H1 (cell line): ENCODE measurements around the gene ADCYAP1. TPM values are rescaled to one million over a fixed set of nuclear protein-coding genes. Genes with fewer than 3 reads are reported as not detected.

ENCODE experiments used
- CTCF ChIA-PET: fragments of 300-600 bp; sonication (Branson Sonifier 250); formaldehyde crosslinking; loops from one replicate; lab custom pipeline; 2021; ENCODE audit not compliant: partially characterized antibody; lab: Charles Lee
- POLR2A ChIA-PET: fragments of 300-600 bp; sonication (Branson Sonifier 250); formaldehyde crosslinking; loops from one replicate; lab custom pipeline; 2021; ENCODE audit warnings: inconsistent platforms; ENCODE audit not compliant: partially characterized antibody; lab: Charles Lee
- DNase-seq, 2 experiments: peaks; one replicate each; pipeline versions ENCODE4 v3.0.0 to v3.0.0-alpha.2; 2010 to 2022; ENCODE audit warnings: low spot score in 2 of 2, low read depth in 1 of 2, mixed read lengths in 1 of 2
- FAIRE-seq: peaks from 2 replicates; lab custom pipeline; 2011; peaks lifted over from hg19 to GRCh38; lab: Jason Lieb, UNC
- H2AFZ ChIP-seq: 2 replicates; pipeline ENCODE4 v1.8.1; 2012; ENCODE audit warnings: low read length, inconsistent platforms
- H2AK5ac ChIP-seq: 2 replicates; pipeline ENCODE4 v1.6.1; 2013; ENCODE audit warnings: low read depth, low read length
- H2BK120ac ChIP-seq: replicated peaks from 2 replicates; pipeline ENCODE3; 2013; ENCODE audit warnings: low read depth, low read length, inconsistent platforms
- H2BK12ac ChIP-seq: 2 replicates; pipeline ENCODE4 v1.6.1; 2013; ENCODE audit warnings: low read depth, low read length
- H2BK15ac ChIP-seq: 2 replicates; pipeline ENCODE4 v1.6.1; 2013; ENCODE audit warnings: low read length
- H2BK20ac ChIP-seq: 2 replicates; pipeline ENCODE4 v1.6.1; 2013; ENCODE audit warnings: low read length
- H2BK5ac ChIP-seq: 2 replicates; pipeline ENCODE4 v1.6.1; 2013; ENCODE audit warnings: low read depth, low read length
- H3K14ac ChIP-seq: 2 replicates; pipeline ENCODE4 v1.6.1; 2013; ENCODE audit warnings: inconsistent platforms; ENCODE audit not compliant: insufficient read length
- H3K18ac ChIP-seq: 2 replicates; pipeline ENCODE4 v1.6.1; 2013; ENCODE audit warnings: low read length; ENCODE audit errors: extremely low read depth
- H3K23ac ChIP-seq: 2 replicates; pipeline ENCODE4 v1.6.1; 2013; ENCODE audit warnings: inconsistent platforms; ENCODE audit not compliant: insufficient read length
- H3K23me2 ChIP-seq: 2 replicates; pipeline ENCODE4 v1.6.1; 2013; ENCODE audit warnings: low read depth, low read length
- H3K27ac ChIP-seq: 2 replicates; pipeline ENCODE4 v1.6.1; 2011; ENCODE audit warnings: low read depth, low read length, inconsistent platforms
- H3K27me3 ChIP-seq, 4 experiments: replicated peaks in 1 of 4; 1 replicate in 1 of 4; 2 replicates in 3 of 4; pipeline versions ENCODE4 v1.6.1 to v1.8.1; 2011 to 2013; ENCODE audit warnings: low read length in 3 of 4, mild to moderate bottlenecking in 3 of 4, inconsistent platforms in 2 of 4, mixed read lengths in 2 of 4, moderate library complexity in 1 of 4; ENCODE audit not compliant: control insufficient read depth in 3 of 4, insufficient read depth in 3 of 4; ENCODE audit errors: extremely low read depth in 1 of 4
- H3K36me3 ChIP-seq, 4 experiments: 2 replicates each; pipeline versions ENCODE4 v1.6.1 to v1.8.1; 2011 to 2013; ENCODE audit warnings: mild to moderate bottlenecking in 4 of 4, low read length in 3 of 4, moderate library complexity in 2 of 4, control low read depth in 1 of 4, inconsistent platforms in 1 of 4; ENCODE audit not compliant: insufficient read depth in 4 of 4, control insufficient read depth in 2 of 4
- H3K4ac ChIP-seq: replicated peaks from 2 replicates; pipeline ENCODE3; 2013; ENCODE audit warnings: low read length, low read depth, mixed read lengths, inconsistent platforms; ENCODE audit not compliant: insufficient read length
- H3K4me1 ChIP-seq, 4 experiments: replicated peaks in 1 of 4; 1 replicate in 1 of 4; 2 replicates in 3 of 4; pipeline versions ENCODE4 v1.6.1 to v1.8.1; 2011 to 2013; ENCODE audit warnings: low read length in 3 of 4, inconsistent platforms in 2 of 4, mixed read lengths in 1 of 4; ENCODE audit not compliant: insufficient read depth in 4 of 4, control insufficient read depth in 3 of 4
- H3K4me2 ChIP-seq, 2 experiments: 2 replicates each; pipeline versions ENCODE4 v1.6.1 to v1.8.1; 2011 to 2013; ENCODE audit warnings: low read depth in 2 of 2, low read length in 2 of 2, control low read depth in 1 of 2, inconsistent platforms in 1 of 2, mild to moderate bottlenecking in 1 of 2; ENCODE audit not compliant: insufficient read depth in 1 of 2
- H3K4me3 ChIP-seq, 4 experiments: fragments of 200-600, 300-600 bp in 1 of 4; sonication (generic), shearing (Covaris generic), sonication (Bioruptor Twin) in 1 of 4; 2 replicates each; pipeline versions ENCODE4 v1.5.1 to v1.8.1; 2011 to 2016; ENCODE audit warnings: low read length in 4 of 4, low read depth in 3 of 4, control low read depth in 2 of 4, inconsistent platforms in 2 of 4, mild to moderate bottlenecking in 2 of 4, mixed read lengths in 1 of 4, moderate library complexity in 1 of 4; ENCODE audit not compliant: insufficient read depth in 2 of 4; ENCODE audit errors: extremely low read depth in 1 of 4
- H3K56ac ChIP-seq: replicated peaks from 2 replicates; pipeline ENCODE3; 2013; ENCODE audit warnings: low read depth, mild to moderate bottlenecking, mixed read lengths, low read length, inconsistent platforms; ENCODE audit not compliant: insufficient read length
- H3K79me1 ChIP-seq: 2 replicates; pipeline ENCODE4 v1.6.1; 2013; ENCODE audit warnings: low read depth, low read length, control low read depth
- H3K79me2 ChIP-seq, 2 experiments: 2 replicates each; pipeline versions ENCODE4 v1.6.1 to v1.8.1; 2012 to 2013; ENCODE audit warnings: low read length in 2 of 2, mild to moderate bottlenecking in 2 of 2, inconsistent platforms in 1 of 2; ENCODE audit not compliant: insufficient read depth in 2 of 2, control insufficient read depth in 1 of 2
- H3K9ac ChIP-seq, 4 experiments: replicated peaks in 1 of 4; 1 replicate in 1 of 4; 2 replicates in 3 of 4; pipeline versions ENCODE4 v1.6.1 to v1.8.1; 2011 to 2013; ENCODE audit warnings: low read depth in 3 of 4, low read length in 3 of 4, control low read depth in 2 of 4, mild to moderate bottlenecking in 2 of 4, moderate library complexity in 2 of 4, inconsistent platforms in 1 of 4; ENCODE audit errors: extremely low read depth in 1 of 4
- H3K9me3 ChIP-seq, 2 experiments: 2 replicates each; pipeline versions ENCODE4 v1.6.1 to v1.8.1; 2012 to 2013; ENCODE audit warnings: mild to moderate bottlenecking in 2 of 2, moderate library complexity in 2 of 2, control low read depth in 1 of 2, inconsistent platforms in 1 of 2, low read depth in 1 of 2, low read length in 1 of 2, mixed read lengths in 1 of 2; ENCODE audit not compliant: insufficient read depth in 2 of 2
- H4K20me1 ChIP-seq, 2 experiments: replicated peaks in 1 of 2; 2 replicates each; pipeline versions ENCODE3 to v1.8.1; 2011 to 2013; ENCODE audit warnings: inconsistent platforms in 2 of 2, low read length in 2 of 2, mild to moderate bottlenecking in 1 of 2; ENCODE audit not compliant: insufficient read depth in 2 of 2, control insufficient read depth in 1 of 2
- H4K5ac ChIP-seq: 2 replicates; pipeline ENCODE4 v1.6.1; 2013; ENCODE audit warnings: low read length, low read depth, mixed read lengths, inconsistent platforms; ENCODE audit not compliant: insufficient read length
- H4K8ac ChIP-seq: 2 replicates; pipeline ENCODE4 v1.8.0; 2013; ENCODE audit warnings: mild to moderate bottlenecking, moderate library complexity, low read length, inconsistent platforms; ENCODE audit not compliant: insufficient read depth; ENCODE audit errors: extremely low read depth
- H4K91ac ChIP-seq: replicated peaks from 2 replicates; pipeline ENCODE3; 2013; ENCODE audit warnings: low read length, mixed read lengths, inconsistent platforms; ENCODE audit not compliant: insufficient read length
- ATF2 ChIP-seq: IDR thresholded peaks from 2 replicates; pipeline ENCODE4 v1.6.1; 2012; ENCODE audit warnings: low read length, inconsistent platforms
- EP300 ChIP-seq, 2 experiments: IDR thresholded peaks; 1 replicate in 1 of 2; 2 replicates in 1 of 2; pipeline ENCODE4 v1.6.1; 2011 to 2012; ENCODE audit warnings: low read depth in 2 of 2, low read length in 2 of 2, mild to moderate bottlenecking in 2 of 2, borderline replicate concordance in 1 of 2, inconsistent platforms in 1 of 2, moderate library complexity in 1 of 2
- KDM5A ChIP-seq: fragments of 200-600 bp; IDR thresholded peaks from 2 replicates; pipeline ENCODE4 v1.7.1; 2012; ENCODE audit warnings: mild to moderate bottlenecking, low read length, inconsistent platforms, mixed read lengths
- SUZ12 ChIP-seq: fragments of 200-600 bp; sonication (generic); IDR thresholded peaks from 2 replicates; pipeline ENCODE4 v1.6.1; 2012; ENCODE audit warnings: mild to moderate bottlenecking, inconsistent platforms, low read length, moderate library complexity, mixed read lengths
- WGBS, 2 experiments: shearing (Covaris generic) in 1 of 2; methylation state at CpG; one replicate each; pipeline versions ENCODE4 v1.1.6 to v1.1.7; 2013 to 2015; ENCODE audit warnings: low lambda C conversion rate in 2 of 2, mixed read lengths in 2 of 2, inconsistent platforms in 1 of 2, low coverage in 1 of 2, missing lambda C conversion rate in 1 of 2; ENCODE audit not compliant: insufficient replicate concordance in 2 of 2, insufficient coverage in 1 of 2, insufficient read length in 1 of 2; ENCODE audit errors: extremely low coverage in 1 of 2, missing lambda C conversion rate in 1 of 2; 5-methylcytosine and 5-hydroxymethylcytosine counted together
- polyA plus RNA-seq, 7 experiments: library from polyadenylated mRNA; depleted of rRNA in 3 of 7; stranded (reverse) in 5 of 7; unstranded in 2 of 7; fragments of >200 nt in 5 of 7; fragments of 200-250 nt in 2 of 7; gene quantifications; 1 replicate in 5 of 7; 2 replicates in 1 of 7; 4 replicates in 1 of 7; pipeline versions ENCODE4 v1.2.1 to v1.2.3, GENCODE V29; 2011 to 2013; ENCODE audit warnings: missing spikeins in 2 of 7, mixed read lengths in 2 of 7
- total RNA-seq: library from RNA; stranded (reverse); fragmentation: NEBNext Ultra II Directional; extraction: Animal tissue kit (Norgen Biotek cat#: 25700); gene quantifications from 2 replicates; pipeline ENCODE4 v1.2.1, GENCODE V29; 2021

The ADCYAP1 gene
- total and polyA plus RNA-seq, 2 of the 8 experiments (the other 6 are each of a cell fraction or from before 2014, with no cell fraction given) = 0.02 TPM; not detected in 1

DNA sequence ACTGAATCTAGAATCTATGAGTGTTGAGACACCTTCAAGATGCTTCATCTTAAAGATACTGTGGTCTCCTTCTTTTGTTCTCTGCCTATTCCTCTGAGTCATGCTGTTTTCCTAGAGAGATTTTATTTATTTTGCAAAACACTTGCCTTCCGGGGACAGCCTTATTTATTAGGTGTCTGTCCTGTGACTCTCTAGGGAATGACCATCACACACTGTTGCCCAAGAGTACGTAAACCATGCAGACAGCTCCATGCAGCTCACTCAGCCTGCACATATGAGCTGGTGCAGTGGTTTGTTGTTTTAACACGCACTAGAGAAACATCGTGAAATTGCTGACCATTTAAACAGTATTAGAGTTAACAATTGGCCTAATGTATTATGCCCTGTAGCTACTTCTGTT is 12.4 kb upstream of the ADCYAP1 start:
- Histone ChIP-seq H3K18ac (no peak overlapping the region), H3K79me1 (no peaks in the 10 kb centered on the region), H3K23me2 (no peaks in the 10 kb centered on the region; the same call in 1 of the 2 replicates), H3K4me3 (no peak overlapping the region), H2AK5ac (no peak overlapping the region), H4K5ac (no peak overlapping the region), H3K14ac (no peak overlapping the region), H4K20me1 (no peaks in the 10 kb centered on the region), H2AFZ (no peak overlapping the region), H4K91ac (no peak overlapping the region), H3K9me3 (no peaks in the 10 kb centered on the region), H3K27me3 (peaks cover 0 to 1% (median 0%) of the 10 kb centered on the region in 4 experiments; a peak in 1 of 7 replicates), H3K4me2 (no peak overlapping the region), H2BK12ac (no peak overlapping the region), H2BK20ac (no peak overlapping the region), H4K8ac (no peak overlapping the region), H3K4ac (no peak overlapping the region), H2BK5ac (no peak overlapping the region), H3K27ac (no peak overlapping the region), H3K4me1 (no peaks in the 10 kb centered on the region), H3K9ac (no peak overlapping the region), H2BK120ac (no peak overlapping the region), H3K56ac (no peak overlapping the region), H3K36me3 (no peaks in the 10 kb centered on the region), H2BK15ac (no peak overlapping the region), H3K79me2 (no peaks in the 10 kb centered on the region), H3K23ac (no peak overlapping the region)
- POLR2A ChIA-PET = interaction anchor here (1.4 kb wide), 1 partner anchor 12 kb away, joined by 3 read pairs; no protein-coding TSS in a partner anchor
- CTCF ChIA-PET = interaction anchor here (0.6 to 1.3 kb wide), 5 partner anchors 11 to 1132 kb away, joined by 3 to 4 read pairs (median 3); no protein-coding TSS in a partner anchor
- DNase-seq (no peak), FAIRE-seq (no peak)
- WGBS, 2 experiments = 69% methylated on average over 4 of the region's 4 CpGs; no CpG with 5 or more reads in 1 of the 2 experiments
- no peak for TF ChIP-seq EP300 (IDR thresholded peaks at IDR 0.05; ENCODE audit: borderline replicate concordance in 1 of 2, low read depth in 2 of 2, low read length in 2 of 2)
- no peak for TF ChIP-seq SUZ12
- TF ChIP-seq ATF2 = no peak
- no peak for TF ChIP-seq KDM5A
